ENCODE data around the gene PIGB. TPM values are rescaled to one million over a fixed set of nuclear protein-coding genes. Genes with fewer than 3 reads are reported as not detected.

The PIGB gene
- total and polyA plus RNA-seq, 2 of the 13 experiments (the other 11 are each of a cell fraction or from before 2014, with no cell fraction given): 14.5 to 19.1 TPM

DNA sequence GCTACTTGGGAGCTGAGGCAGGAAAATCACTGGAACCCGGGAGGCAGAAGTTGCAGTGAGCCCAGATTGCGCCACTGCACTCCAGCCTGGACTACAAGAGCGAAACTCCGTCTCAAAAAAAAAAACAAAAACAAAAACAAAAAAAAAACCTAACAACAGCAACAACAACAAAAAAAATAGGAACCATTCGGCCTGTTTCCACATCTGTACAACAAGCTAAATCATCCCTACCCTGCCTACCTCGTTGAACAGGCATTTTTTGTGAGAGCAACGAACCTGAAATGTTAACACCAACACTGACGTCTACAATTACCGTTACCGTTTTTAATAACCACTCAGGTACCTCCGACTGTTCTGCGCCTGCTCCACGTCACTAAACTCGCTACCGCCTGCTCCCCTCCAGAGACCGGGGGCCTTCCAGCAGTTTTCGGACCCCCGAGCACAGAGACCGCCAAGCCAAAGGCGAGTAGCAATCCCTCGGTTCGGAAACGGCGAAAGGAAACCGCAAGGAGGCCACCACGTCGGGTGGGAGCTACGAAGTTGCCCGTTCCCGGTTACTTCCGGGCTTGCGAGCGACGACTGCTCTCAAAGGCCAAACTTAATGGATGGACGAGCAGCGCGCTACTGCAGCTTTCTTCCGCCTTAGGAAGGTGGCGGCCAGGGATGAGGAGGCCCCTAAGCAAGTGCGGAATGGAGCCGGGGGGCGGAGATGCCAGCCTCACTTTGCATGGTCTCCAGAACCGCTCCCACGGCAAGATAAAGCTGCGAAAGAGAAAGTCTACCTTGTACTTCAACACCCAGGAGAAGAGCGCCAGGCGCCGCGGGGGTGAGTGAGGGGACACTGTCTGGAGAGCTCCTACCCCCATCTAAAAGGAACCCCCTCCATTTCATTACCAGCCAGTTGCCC lies at the start of gene PIGB, which contains the start of gene PIGBOS1 (continued):
- TF ChIP-seq, protein P1, sequence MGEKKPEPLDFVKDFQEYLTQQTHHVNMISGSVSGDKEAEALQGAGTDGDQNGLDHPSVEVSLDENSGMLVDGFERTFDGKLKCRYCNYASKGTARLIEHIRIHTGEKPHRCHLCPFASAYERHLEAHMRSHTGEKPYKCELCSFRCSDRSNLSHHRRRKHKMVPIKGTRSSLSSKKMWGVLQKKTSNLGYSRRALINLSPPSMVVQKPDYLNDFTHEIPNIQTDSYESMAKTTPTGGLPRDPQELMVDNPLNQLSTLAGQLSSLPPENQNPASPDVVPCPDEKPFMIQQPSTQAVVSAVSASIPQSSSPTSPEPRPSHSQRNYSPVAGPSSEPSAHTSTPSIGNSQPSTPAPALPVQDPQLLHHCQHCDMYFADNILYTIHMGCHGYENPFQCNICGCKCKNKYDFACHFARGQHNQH (CRISPR knock-in tag; IDR thresholded peaks at IDR 0.05): peak; percentile 86
- TF ChIP-seq ZFP36 (IDR thresholded peaks at IDR 0.05; ENCODE audit: borderline replicate concordance, low read depth, low read length, partially characterized antibody) (no peak), ASH2L (IDR thresholded peaks at IDR 0.05; ENCODE audit: insufficient read length, low read depth, low read length) (peak; percentile 97), ZNF709 (CRISPR knock-in tag; IDR thresholded peaks at IDR 0.05) (no peak; the same call in 1 of the 2 replicates), MED8 (CRISPR knock-in tag; IDR thresholded peaks at IDR 0.05; ENCODE audit: insufficient replicate concordance) (peak; percentile 85), NFE2L2 (IDR thresholded peaks at IDR 0.05; ENCODE audit: low read length) (no peak), KAT2B (IDR thresholded peaks at IDR 0.05; ENCODE audit: borderline replicate concordance, low read depth, low read length) (no peak), SOX6 (IDR thresholded peaks at IDR 0.05) (no peak), SOX6 (CRISPR knock-in tag; IDR thresholded peaks at IDR 0.05) (no peak; the same call in 1 of the 2 replicates), ISL2 (CRISPR knock-in tag; IDR thresholded peaks at IDR 0.05) (no peak; the same call in 1 of the 2 replicates), PPARG (CRISPR knock-in tag; conservative IDR thresholded peaks at IDR 0.05) (0 out of 2 replicates have a peak, but pooled peaks have one; percentile 25), MAZ (IDR thresholded peaks at IDR 0.05; ENCODE audit: borderline replicate concordance, low read depth, low read length) (peak; percentile 43; the same call in 1 of the 2 replicates), MAZ (CRISPR knock-in tag; IDR thresholded peaks at IDR 0.05; ENCODE audit: low read depth) (peak; percentile 55; the same call in 1 of the 2 replicates), NCOR1 (IDR thresholded peaks at IDR 0.05; ENCODE audit: borderline replicate concordance, low read length) (no peak), ZNF335 (CRISPR knock-in tag; IDR thresholded peaks at IDR 0.05) (peak; percentile 76; the same call in 1 of the 2 replicates), ZNF143 (CRISPR knock-in tag; IDR thresholded peaks at IDR 0.05) (0 out of 2 replicates have a peak, but pooled peaks have one; percentile 3), NFATC3 (CRISPR knock-in tag; IDR thresholded peaks at IDR 0.05) (no peak; the same call in 1 of the 2 replicates), KAT7 (CRISPR knock-in tag; IDR thresholded peaks at IDR 0.05; ENCODE audit: borderline replicate concordance) (peak; percentile 89), MAF1 (CRISPR knock-in tag; IDR thresholded peaks at IDR 0.05; ENCODE audit: borderline replicate concordance) (0 out of 2 replicates have a peak, but pooled peaks have one; percentile 17), ZNF431 (CRISPR knock-in tag; IDR thresholded peaks at IDR 0.05; ENCODE audit: borderline replicate concordance, low read depth) (no peak; the same call in 1 of the 2 replicates), ISX (CRISPR knock-in tag; conservative IDR thresholded peaks at IDR 0.05) (no peak), NFYC (CRISPR knock-in tag; IDR thresholded peaks at IDR 0.05) (no peak), MXD1 (CRISPR knock-in tag; IDR thresholded peaks at IDR 0.05) (0 out of 2 replicates have a peak, but pooled peaks have one; percentile 42)
- TF ChIP-seq, protein P2, sequence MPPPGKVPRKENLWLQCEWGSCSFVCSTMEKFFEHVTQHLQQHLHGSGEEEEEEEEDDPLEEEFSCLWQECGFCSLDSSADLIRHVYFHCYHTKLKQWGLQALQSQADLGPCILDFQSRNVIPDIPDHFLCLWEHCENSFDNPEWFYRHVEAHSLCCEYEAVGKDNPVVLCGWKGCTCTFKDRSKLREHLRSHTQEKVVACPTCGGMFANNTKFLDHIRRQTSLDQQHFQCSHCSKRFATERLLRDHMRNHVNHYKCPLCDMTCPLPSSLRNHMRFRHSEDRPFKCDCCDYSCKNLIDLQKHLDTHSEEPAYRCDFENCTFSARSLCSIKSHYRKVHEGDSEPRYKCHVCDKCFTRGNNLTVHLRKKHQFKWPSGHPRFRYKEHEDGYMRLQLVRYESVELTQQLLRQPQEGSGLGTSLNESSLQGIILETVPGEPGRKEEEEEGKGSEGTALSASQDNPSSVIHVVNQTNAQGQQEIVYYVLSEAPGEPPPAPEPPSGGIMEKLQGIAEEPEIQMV (CRISPR knock-in tag; IDR thresholded peaks at IDR 0.05; ENCODE audit: low read depth): peak; percentile 74; the same call in 1 of the 2 replicates
- TF ChIP-seq, protein P3, sequence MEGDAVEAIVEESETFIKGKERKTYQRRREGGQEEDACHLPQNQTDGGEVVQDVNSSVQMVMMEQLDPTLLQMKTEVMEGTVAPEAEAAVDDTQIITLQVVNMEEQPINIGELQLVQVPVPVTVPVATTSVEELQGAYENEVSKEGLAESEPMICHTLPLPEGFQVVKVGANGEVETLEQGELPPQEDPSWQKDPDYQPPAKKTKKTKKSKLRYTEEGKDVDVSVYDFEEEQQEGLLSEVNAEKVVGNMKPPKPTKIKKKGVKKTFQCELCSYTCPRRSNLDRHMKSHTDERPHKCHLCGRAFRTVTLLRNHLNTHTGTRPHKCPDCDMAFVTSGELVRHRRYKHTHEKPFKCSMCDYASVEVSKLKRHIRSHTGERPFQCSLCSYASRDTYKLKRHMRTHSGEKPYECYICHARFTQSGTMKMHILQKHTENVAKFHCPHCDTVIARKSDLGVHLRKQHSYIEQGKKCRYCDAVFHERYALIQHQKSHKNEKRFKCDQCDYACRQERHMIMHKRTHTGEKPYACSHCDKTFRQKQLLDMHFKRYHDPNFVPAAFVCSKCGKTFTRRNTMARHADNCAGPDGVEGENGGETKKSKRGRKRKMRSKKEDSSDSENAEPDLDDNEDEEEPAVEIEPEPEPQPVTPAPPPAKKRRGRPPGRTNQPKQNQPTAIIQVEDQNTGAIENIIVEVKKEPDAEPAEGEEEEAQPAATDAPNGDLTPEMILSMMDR (CRISPR knock-in tag; IDR thresholded peaks at IDR 0.05): peak; percentile 29

Data from HepG2 (cell line).